Loucy (cell line): Measurements from ENCODE around the gene BLCAP.
"Not testable (repeated sequence)": the region's sequence is repeated elsewhere in the genome, so short reads cannot be mapped to it uniquely, and the experiment has no call there.

Source experiments
- H2AFZ ChIP-seq: fragments of 200-600 bp; sonication (generic); 2 replicates; pipeline ENCODE4 v1.6.0; 2016; ENCODE audit warnings: antibody characterized with exemption, mild to moderate bottlenecking, low read length, moderate library complexity
- H3F3A ChIP-seq: fragments of 200-600 bp; 2 replicates; pipeline ENCODE4 v1.6.0; 2016; ENCODE audit warnings: antibody characterized with exemption, low read depth, mild to moderate bottlenecking
- H3K27me3 ChIP-seq: fragments of 200-600 bp; sonication (generic); 2 replicates; pipeline ENCODE4 v1.6.1; 2014; ENCODE audit warnings: low read length, mild to moderate bottlenecking; ENCODE audit not compliant: insufficient read depth, poor library complexity, severe bottlenecking
- H3K36me3 ChIP-seq: fragments of 200-600 bp; sonication (generic); 2 replicates; pipeline ENCODE4 v1.6.1; 2016; ENCODE audit warnings: low read length; ENCODE audit not compliant: insufficient read depth
- H3K4me1 ChIP-seq: fragments of 200-600 bp; sonication (generic); 2 replicates; pipeline ENCODE4 v1.5.1; 2014; ENCODE audit warnings: low read length, mild to moderate bottlenecking; ENCODE audit not compliant: insufficient read depth, poor library complexity, severe bottlenecking
- H3K4me2 ChIP-seq: fragments of 200-600 bp; sonication (generic); 2 replicates; pipeline ENCODE4 v1.6.0; 2014; ENCODE audit warnings: antibody characterized with exemption, low read length, low read depth, mild to moderate bottlenecking; ENCODE audit not compliant: poor library complexity, severe bottlenecking
- H3K4me3 ChIP-seq: fragments of 200-600 bp; sonication (generic); 2 replicates; pipeline ENCODE4 v1.5.1; 2014; ENCODE audit warnings: low read length, mild to moderate bottlenecking, mixed read lengths; ENCODE audit not compliant: poor library complexity, severe bottlenecking
- H3K79me2 ChIP-seq: fragments of 200-600 bp; sonication (generic); 2 replicates; pipeline ENCODE4 v1.6.1; 2014; ENCODE audit warnings: low read length; ENCODE audit not compliant: insufficient read depth
- H3K9ac ChIP-seq: fragments of 200-600 bp; sonication (generic); 2 replicates; pipeline ENCODE4 v1.6.0; 2014; ENCODE audit warnings: mild to moderate bottlenecking, low read depth, low read length, moderate library complexity; ENCODE audit not compliant: poor library complexity, severe bottlenecking
- H3K9me2 ChIP-seq: fragments of 200-600 bp; sonication (generic); replicated peaks from 2 replicates; pipeline ENCODE4 v1.6.1; 2016; ENCODE audit warnings: low read depth, low read length, mixed read lengths
- H3K9me3 ChIP-seq: fragments of 200-600 bp; sonication (generic); 2 replicates; pipeline ENCODE4 v1.6.1; 2014; ENCODE audit warnings: mild to moderate bottlenecking, antibody characterized with exemption, low read length, low read depth; ENCODE audit not compliant: insufficient read depth
- H4K20me1 ChIP-seq: fragments of 200-600 bp; sonication (generic); 2 replicates; pipeline ENCODE4 v1.6.0; 2014; ENCODE audit warnings: antibody characterized with exemption, low read length, mild to moderate bottlenecking; ENCODE audit not compliant: insufficient read depth, poor library complexity, severe bottlenecking
- EZH2phosphoT487 ChIP-seq: fragments of 200-600 bp; IDR thresholded peaks from 2 replicates; pipeline ENCODE4 v1.6.1; 2018; ENCODE audit warnings: antibody characterized with exemption, mild to moderate bottlenecking, moderate library complexity, borderline replicate concordance
- TF ChIP-seq, protein P1 (sequence below): fragments of 200-600 bp; sonication (generic); conservative IDR thresholded peaks from 2 replicates; pipeline ENCODE4 v1.5.1; 2014; ENCODE audit warnings: mild to moderate bottlenecking, antibody characterized with exemption, low read length

Gene BLCAP

DNA sequence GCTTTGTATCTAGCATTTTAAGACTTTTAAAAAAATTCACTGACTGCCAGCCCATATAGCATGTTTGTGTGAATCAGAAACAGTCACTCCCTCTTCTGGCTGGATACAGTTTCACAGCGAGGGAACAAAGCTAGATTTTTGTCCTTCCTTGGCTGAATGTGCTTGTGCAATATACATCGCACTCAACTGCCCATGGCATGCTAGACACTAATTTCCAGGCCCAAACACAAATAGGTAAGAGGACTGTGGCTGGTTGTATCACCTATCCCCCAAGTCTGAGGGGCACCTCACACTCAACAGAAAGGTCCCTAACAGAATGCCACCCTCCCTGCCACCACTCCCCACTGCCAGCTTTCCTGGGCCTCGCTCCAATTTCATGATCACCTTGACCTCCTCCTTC is 16.2 kb upstream of the BLCAP start:
- Histone ChIP-seq H3K27me3 (no peaks in the 10 kb centered on the region), H3K36me3 (no peaks in the 10 kb centered on the region), H4K20me1 (no peaks in the 10 kb centered on the region), H2AFZ (peak overlapping the region; percentile 2; the same call in 1 of the 2 replicates), H3K9ac (no peak overlapping the region), H3K79me2 (no peaks in the 10 kb centered on the region), H3K9me2 (no peaks in the 10 kb centered on the region), H3K4me1 (peaks cover 38% of the 10 kb centered on the region), H3K4me3 (peak overlapping the region; percentile 38), H3K9me3 (no peaks in the 10 kb centered on the region), H3F3A (no peaks in the 10 kb centered on the region), H3K4me2 (peak overlapping the region; percentile 51)
- TF ChIP-seq, protein P1, sequence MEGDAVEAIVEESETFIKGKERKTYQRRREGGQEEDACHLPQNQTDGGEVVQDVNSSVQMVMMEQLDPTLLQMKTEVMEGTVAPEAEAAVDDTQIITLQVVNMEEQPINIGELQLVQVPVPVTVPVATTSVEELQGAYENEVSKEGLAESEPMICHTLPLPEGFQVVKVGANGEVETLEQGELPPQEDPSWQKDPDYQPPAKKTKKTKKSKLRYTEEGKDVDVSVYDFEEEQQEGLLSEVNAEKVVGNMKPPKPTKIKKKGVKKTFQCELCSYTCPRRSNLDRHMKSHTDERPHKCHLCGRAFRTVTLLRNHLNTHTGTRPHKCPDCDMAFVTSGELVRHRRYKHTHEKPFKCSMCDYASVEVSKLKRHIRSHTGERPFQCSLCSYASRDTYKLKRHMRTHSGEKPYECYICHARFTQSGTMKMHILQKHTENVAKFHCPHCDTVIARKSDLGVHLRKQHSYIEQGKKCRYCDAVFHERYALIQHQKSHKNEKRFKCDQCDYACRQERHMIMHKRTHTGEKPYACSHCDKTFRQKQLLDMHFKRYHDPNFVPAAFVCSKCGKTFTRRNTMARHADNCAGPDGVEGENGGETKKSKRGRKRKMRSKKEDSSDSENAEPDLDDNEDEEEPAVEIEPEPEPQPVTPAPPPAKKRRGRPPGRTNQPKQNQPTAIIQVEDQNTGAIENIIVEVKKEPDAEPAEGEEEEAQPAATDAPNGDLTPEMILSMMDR, result peak; percentile 68
- TF ChIP-seq EZH2phosphoT487, result no peak

DNA sequence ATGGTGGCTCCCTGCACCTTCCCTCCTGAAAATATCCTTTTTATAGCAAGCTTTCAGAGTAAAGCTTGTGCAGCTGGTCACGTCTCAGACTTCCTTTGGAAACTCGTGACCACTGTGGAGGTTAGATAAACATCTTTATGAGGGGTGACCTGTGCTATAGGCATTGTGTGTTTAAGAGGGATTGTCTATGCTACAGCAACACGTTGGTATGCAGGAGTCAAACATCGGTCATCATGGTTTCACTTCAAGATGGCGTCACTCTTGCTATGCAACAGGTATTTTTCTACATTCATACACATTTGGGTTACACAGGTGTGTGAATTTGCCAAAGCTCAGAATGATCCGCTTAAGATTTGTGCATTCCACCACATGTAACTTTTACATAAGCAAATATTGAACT is 14.6 kb upstream of the BLCAP start:
- Histone ChIP-seq H3F3A (no peaks in the 10 kb centered on the region), H3K79me2 (no peaks in the 10 kb centered on the region), H3K9ac (peak overlapping the region; percentile 34), H3K9me3 (no peaks in the 10 kb centered on the region), H3K9me2 (no peaks in the 10 kb centered on the region), H3K4me1 (peaks cover 43% of the 10 kb centered on the region), H2AFZ (peak overlapping the region; percentile 14; the same call in 1 of the 2 replicates), H3K4me2 (peak overlapping the region; percentile 68), H4K20me1 (no peaks in the 10 kb centered on the region), H3K27me3 (no peaks in the 10 kb centered on the region), H3K36me3 (no peaks in the 10 kb centered on the region), H3K4me3 (peak overlapping the region; percentile 64)
- no peak for TF ChIP-seq EZH2phosphoT487
- TF ChIP-seq, protein P1, result no peak

DNA sequence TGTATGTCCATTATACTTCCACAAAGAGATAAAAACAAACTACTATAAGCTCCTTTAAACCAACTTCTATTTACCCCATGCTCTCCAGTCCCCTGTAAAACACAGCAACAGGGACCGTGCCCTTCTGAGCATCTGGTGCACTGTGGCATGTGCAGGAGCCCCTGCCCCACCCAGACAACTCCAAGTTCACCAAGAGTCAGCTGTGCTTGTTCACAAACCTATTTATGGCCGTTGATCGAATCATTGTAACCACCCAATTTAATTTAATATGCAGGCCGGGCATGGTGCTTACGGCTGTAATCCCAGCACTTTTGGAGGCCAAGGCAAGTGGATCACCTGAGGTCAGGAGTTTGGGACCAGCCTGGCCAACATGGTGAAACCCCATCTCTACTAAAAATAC is 13.7 kb upstream of the BLCAP start:
- TF ChIP-seq EZH2phosphoT487, result no peak
- TF ChIP-seq, protein P1, result no peak

DNA sequence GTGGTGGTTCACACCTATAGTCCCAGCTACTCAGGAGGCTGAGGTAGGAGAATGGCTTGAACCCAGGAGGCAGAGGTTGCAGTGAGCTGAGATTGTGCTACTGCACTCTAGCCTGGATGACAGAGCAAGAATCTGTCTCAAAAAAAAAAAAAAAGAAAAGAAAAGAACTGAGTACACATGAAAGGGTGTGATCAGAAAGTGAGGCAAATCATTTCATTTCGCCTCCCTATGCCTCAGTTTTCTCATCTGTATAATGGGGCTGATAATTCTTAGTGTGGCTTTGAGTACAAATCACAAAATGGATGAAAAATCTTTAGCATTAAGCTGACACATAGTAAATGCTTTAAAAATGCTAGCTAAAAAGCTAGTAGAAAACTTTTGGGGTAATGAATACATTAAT is 13.2 kb upstream of the BLCAP start:
- H3K9ac ChIP-seq, result peak overlapping the region; percentile 34
- not testable (repeated sequence) for H2AFZ ChIP-seq, H4K20me1 ChIP-seq, H3K36me3 ChIP-seq, H3K27me3 ChIP-seq, H3K9me3 ChIP-seq, H3F3A ChIP-seq, H3K79me2 ChIP-seq, H3K9me2 ChIP-seq
- H3K4me2 ChIP-seq, result peak overlapping the region; percentile 68
- peaks cover 48% of the 10 kb centered on the region for H3K4me1 ChIP-seq
- H3K4me3 ChIP-seq, result peak overlapping the region; percentile 57

More for the DNA sequence above, 13.7 kb upstream of the BLCAP start:
- peaks cover 43% of the 10 kb centered on the region for H3K4me1 ChIP-seq
- no peaks in the 10 kb centered on the region for H3K9me2 ChIP-seq
- H3K4me3 ChIP-seq, result peak overlapping the region; percentile 57
- no peaks in the 10 kb centered on the region for H3K36me3 ChIP-seq
- peak overlapping the region; percentile 68 for H3K4me2 ChIP-seq
- H4K20me1 ChIP-seq, result no peaks in the 10 kb centered on the region
- H3K9ac ChIP-seq, result peak overlapping the region; percentile 34
- H2AFZ ChIP-seq, result no peak overlapping the region
- no peaks in the 10 kb centered on the region for H3K9me3 ChIP-seq
- H3K27me3 ChIP-seq, result no peaks in the 10 kb centered on the region
- H3F3A ChIP-seq, result no peaks in the 10 kb centered on the region
- H3K79me2 ChIP-seq, result no peaks in the 10 kb centered on the region
